ENCODE measurements around the gene ZCCHC14.

Gene ZCCHC14

DNA sequence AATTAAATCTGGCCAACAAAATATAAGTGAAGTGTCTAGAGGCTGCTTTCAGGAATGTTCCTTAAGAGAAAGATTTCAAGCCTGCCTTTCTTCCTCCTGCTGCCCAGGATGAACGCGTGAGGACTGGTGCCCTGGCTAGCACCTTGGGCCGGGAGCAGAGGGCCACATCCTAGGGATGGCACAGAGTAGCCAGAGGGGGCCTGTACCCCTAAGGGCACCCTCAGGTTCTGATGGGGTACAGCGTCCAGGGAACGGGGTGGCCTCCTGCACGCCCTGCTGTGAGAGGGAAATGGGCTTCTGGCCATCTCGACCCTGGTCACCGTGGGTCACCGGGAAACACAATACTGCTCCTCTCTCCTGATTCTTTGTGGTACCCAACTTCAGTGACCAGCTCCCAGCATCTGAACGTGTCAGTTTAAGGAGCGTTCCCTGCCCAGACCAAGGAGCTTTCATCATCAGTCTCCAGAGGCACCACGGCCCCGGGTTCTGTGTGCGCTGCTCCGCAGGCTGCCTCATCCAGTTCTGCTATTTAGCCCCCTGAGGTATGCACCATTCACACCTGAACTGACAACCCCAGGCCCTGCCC lies 60.4 kb downstream of the ZCCHC14 start:
- Histone ChIP-seq H3K4me1 (ENCODE audit: insufficient read depth, low read length) (no peaks in the 10 kb centered on the region), H3K9me3 (ENCODE audit: insufficient read depth, low read depth, low read length) (no peaks in the 10 kb centered on the region), H3K36me3 (ENCODE audit: insufficient read depth, low read depth, low read length) (peaks cover 23% of the 10 kb centered on the region), H3K27me3 (ENCODE audit: insufficient read depth, low read length) (no peaks in the 10 kb centered on the region), H3K4me3 (ENCODE audit: low read length) (no peak overlapping the region), H3K27ac (ENCODE audit: low read length) (no peak overlapping the region), H3K9ac (ENCODE audit: low read depth, low read length) (no peak overlapping the region)

DNA sequence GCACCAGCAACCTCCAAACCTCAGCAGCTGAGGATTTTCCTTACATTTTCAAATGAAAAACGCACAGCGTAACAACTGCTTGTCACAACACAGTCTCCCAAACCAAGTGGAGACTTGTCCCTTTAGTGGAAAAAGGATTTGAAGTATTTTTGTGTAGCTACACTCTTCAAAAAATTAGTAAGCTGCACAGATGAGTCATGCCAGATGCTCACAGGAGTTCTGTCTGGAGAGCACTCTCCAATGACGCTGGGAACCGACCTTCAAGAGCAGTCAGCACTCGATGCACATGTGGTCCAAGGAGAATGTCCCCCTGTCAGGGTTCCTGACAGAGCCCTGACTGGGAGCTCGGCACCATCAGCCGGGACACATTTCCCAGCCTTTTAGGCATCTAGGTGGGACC lies 60.9 kb downstream of the ZCCHC14 start:
- H3K27ac ChIP-seq (ENCODE audit: low read length): no peak overlapping the region
- no peaks in the 10 kb centered on the region for H3K27me3 ChIP-seq (ENCODE audit: insufficient read depth, low read length)
- H3K4me3 ChIP-seq (ENCODE audit: low read length): no peak overlapping the region
- H3K4me1 ChIP-seq (ENCODE audit: insufficient read depth, low read length): peaks cover 4% of the 10 kb centered on the region; the same call in 1 of the 2 replicates
- no peak overlapping the region for H3K9ac ChIP-seq (ENCODE audit: low read depth, low read length)
- H3K36me3 ChIP-seq (ENCODE audit: insufficient read depth, low read depth, low read length): peaks cover 23% of the 10 kb centered on the region
- H3K9me3 ChIP-seq (ENCODE audit: insufficient read depth, low read depth, low read length): no peaks in the 10 kb centered on the region

DNA sequence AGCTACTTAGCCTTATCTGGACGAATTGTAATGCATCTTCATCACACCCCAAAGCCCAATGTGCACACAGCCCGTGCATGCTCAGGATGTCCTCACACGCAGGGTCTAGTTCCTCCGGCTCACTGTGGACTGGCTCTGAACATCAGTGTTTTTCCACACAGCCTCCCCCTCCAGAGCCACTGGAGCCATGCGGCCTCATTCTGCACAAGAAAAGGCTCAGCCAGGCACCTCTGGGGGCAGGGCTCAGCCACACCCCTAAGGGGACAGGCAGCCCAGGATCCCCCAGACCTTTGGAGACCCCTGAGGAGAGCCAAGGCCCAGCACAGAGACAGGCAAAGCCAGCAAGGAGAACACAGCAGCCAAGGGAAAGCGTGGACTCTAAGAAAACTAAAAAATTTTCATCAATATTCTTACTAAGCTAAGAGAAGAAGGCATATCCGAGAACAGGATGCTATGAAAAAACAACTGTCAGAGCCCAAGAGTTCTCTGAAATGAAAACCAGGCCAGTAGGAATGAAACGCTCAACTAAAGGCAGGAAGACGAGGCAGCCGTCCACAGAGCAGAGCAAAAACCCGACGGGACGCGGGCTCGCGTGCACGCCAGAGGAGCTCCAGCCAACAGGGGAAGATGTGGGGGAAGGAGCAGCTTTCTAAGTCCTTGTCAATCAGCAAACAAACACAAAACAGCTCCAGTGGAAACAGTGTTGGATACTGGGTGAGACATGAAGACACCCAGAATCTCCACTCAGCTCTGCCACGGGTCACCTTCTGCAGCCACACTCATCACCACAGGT lies 66.2 kb downstream of the ZCCHC14 start:
- Histone ChIP-seq H3K4me1 (ENCODE audit: insufficient read depth, low read length) (peaks cover 23% of the 10 kb centered on the region; the same call in 1 of the 2 replicates), H3K4me3 (ENCODE audit: low read length) (no peak overlapping the region), H3K27me3 (ENCODE audit: insufficient read depth, low read length) (no peaks in the 10 kb centered on the region), H3K36me3 (ENCODE audit: insufficient read depth, low read depth, low read length) (peaks cover 37% of the 10 kb centered on the region), H3K9me3 (ENCODE audit: insufficient read depth, low read depth, low read length) (no peaks in the 10 kb centered on the region), H3K9ac (ENCODE audit: low read depth, low read length) (0 out of 2 replicates have a peak overlapping the region, but pooled peaks have one; percentile 18), H3K27ac (ENCODE audit: low read length) (no peak overlapping the region)

DNA sequence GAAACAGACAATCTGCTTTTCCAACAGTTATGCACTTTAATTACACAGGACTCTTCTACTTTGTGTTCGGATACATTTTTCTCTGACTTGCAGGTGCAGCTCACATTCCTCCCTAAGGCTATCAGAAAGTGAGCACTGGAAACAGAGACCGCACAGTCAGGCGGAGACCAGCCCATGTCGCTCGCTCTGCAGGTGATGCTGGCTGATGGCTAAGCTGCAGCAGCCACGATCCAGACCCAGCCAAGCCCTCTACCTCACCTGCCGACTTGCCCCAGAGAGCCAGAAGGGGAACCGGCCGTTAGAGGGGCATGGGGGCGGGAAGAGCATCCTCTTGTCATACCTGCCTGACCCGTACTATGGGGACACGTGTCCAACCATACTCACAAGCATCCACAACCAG lies 66.9 kb downstream of the ZCCHC14 start:
- H3K4me1 ChIP-seq (ENCODE audit: insufficient read depth, low read length): peaks cover 23% of the 10 kb centered on the region; the same call in 1 of the 2 replicates
- peaks cover 40% of the 10 kb centered on the region for H3K36me3 ChIP-seq (ENCODE audit: insufficient read depth, low read depth, low read length)
- H3K27ac ChIP-seq (ENCODE audit: low read length): no peak overlapping the region
- H3K4me3 ChIP-seq (ENCODE audit: low read length): no peak overlapping the region
- no peaks in the 10 kb centered on the region for H3K27me3 ChIP-seq (ENCODE audit: insufficient read depth, low read length)
- no peak overlapping the region for H3K9ac ChIP-seq (ENCODE audit: low read depth, low read length)
- H3K9me3 ChIP-seq (ENCODE audit: insufficient read depth, low read depth, low read length): no peaks in the 10 kb centered on the region

DNA sequence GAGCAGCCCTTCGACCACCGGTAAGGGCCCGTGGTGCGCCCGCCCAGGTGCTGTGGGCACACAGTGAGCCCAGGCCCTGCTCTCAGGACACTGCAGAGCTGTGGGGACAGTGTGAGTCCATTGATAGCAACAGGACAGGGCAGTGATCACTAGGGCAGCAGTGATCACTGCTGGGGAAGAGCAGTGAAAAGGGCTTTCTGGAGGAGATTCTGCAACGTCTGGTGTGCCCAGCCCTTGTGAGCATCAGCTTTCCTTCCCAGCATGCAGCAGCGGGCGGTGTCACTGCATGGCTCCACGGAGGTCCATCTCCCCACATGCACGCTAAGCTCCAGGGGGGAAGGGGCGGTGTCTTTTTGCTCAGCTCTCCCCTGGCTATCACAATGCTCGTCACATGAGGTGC lies 68.6 kb downstream of the ZCCHC14 start:
- no peak overlapping the region for H3K9ac ChIP-seq (ENCODE audit: low read depth, low read length)
- H3K9me3 ChIP-seq (ENCODE audit: insufficient read depth, low read depth, low read length): no peaks in the 10 kb centered on the region
- no peak overlapping the region for H3K27ac ChIP-seq (ENCODE audit: low read length)
- no peaks in the 10 kb centered on the region for H3K27me3 ChIP-seq (ENCODE audit: insufficient read depth, low read length)
- H3K4me3 ChIP-seq (ENCODE audit: low read length): no peak overlapping the region
- peaks cover 23% of the 10 kb centered on the region; the same call in 1 of the 2 replicates for H3K4me1 ChIP-seq (ENCODE audit: insufficient read depth, low read length)
- H3K36me3 ChIP-seq (ENCODE audit: insufficient read depth, low read depth, low read length): peaks cover 49% of the 10 kb centered on the region

DNA sequence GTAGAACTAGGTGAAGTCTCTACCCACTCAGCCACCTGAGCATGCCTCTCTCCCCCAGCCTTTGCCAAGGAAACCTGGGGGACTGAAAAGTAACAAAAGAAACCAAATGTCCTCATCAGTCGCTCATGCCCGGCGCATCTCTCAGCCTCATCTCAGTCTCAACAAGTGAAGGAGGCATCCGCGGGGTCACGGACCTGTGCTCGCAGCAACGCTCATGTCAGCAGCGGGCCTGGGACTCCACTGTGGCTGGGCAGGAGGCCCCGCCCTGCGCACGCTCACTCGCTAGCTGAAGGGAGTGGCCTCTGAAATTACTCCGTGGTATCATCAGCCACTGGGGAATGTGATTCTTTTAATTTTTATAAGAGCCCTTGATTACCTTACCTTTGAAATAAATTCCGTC lies 69.4 kb downstream of the ZCCHC14 start:
- H3K36me3 ChIP-seq (ENCODE audit: insufficient read depth, low read depth, low read length): peaks cover 43% of the 10 kb centered on the region
- H3K4me1 ChIP-seq (ENCODE audit: insufficient read depth, low read length): peaks cover 23% of the 10 kb centered on the region; the same call in 1 of the 2 replicates
- no peak overlapping the region for H3K27ac ChIP-seq (ENCODE audit: low read length)
- no peak overlapping the region for H3K9ac ChIP-seq (ENCODE audit: low read depth, low read length)
- H3K4me3 ChIP-seq (ENCODE audit: low read length): no peak overlapping the region
- H3K9me3 ChIP-seq (ENCODE audit: insufficient read depth, low read depth, low read length): no peaks in the 10 kb centered on the region
- no peaks in the 10 kb centered on the region for H3K27me3 ChIP-seq (ENCODE audit: insufficient read depth, low read length)

DNA sequence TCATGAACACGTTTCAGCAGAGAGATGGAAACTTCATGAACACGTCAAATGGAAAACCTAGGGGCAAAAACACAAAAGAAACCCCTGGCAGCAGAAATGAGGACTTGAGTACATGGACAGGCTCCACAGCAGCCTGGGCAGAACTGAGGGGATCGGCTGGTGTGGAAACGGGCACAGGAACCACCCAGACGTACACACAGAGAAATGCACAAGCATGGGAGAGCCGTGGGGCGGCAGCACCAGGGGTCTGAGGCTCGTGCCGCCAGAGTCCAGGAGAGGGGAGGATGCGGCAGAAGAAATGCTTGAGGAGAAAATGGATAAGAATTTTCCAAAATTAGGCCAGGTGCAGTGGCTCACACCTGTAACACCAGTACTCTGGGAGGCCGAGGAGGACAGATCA lies 70.7 kb downstream of the ZCCHC14 start:
- H3K9me3 ChIP-seq (ENCODE audit: insufficient read depth, low read depth, low read length): no peaks in the 10 kb centered on the region
- H3K9ac ChIP-seq (ENCODE audit: low read depth, low read length): no peak overlapping the region
- peaks cover 21% of the 10 kb centered on the region; the same call in 1 of the 2 replicates for H3K4me1 ChIP-seq (ENCODE audit: insufficient read depth, low read length)
- H3K27ac ChIP-seq (ENCODE audit: low read length): no peak overlapping the region
- peaks cover 56% of the 10 kb centered on the region for H3K36me3 ChIP-seq (ENCODE audit: insufficient read depth, low read depth, low read length)
- H3K4me3 ChIP-seq (ENCODE audit: low read length): no peak overlapping the region
- no peaks in the 10 kb centered on the region for H3K27me3 ChIP-seq (ENCODE audit: insufficient read depth, low read length)

DNA sequence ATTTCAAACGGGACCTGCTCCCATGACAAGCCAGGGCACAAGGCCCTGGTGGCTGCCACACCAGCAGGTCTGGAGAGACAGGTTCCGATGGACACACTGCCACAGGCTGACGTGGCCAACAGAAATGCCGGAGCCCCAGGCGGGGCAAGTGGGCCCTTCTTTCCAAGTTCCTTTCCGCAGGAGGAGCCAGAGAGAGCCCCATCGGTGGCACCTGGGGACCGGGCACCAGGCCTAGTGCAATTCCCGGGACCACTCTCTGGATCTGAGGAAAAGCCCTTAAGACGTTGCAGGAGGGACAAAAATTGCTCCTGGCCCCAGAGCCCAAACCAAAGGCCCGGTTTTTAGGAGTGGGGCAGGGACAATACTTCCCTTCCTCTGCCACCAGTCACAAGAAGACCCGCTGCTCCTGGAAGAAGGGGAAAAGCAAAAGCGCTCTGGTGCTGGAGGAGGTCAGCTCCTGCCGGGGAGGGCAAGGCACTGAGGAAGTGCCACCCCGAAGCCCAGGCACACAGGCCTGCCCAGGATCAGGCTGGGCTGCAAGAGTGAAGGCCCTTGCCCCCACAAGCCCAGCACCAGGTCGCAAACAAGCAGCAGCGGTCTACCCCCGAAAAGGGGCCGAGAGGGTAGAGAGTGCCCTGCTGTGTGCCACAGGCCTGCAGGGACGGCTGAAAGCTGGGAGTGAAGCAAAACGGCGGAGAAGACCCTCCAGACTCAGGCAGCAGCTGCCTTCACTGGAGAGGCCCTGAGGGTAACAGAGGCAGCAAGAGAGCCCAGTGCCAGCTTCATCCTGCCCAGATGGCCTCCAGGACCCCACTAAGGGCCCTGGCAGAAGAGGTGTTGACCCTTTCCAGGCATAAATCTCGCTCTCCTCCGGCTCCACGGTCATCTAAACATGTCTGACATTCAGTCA lies 71.6 kb downstream of the ZCCHC14 start:
- H3K27me3 ChIP-seq (ENCODE audit: insufficient read depth, low read length): no peaks in the 10 kb centered on the region
- H3K9ac ChIP-seq (ENCODE audit: low read depth, low read length): no peak overlapping the region
- no peaks in the 10 kb centered on the region for H3K9me3 ChIP-seq (ENCODE audit: insufficient read depth, low read depth, low read length)
- no peak overlapping the region for H3K4me3 ChIP-seq (ENCODE audit: low read length)
- peaks cover 64% of the 10 kb centered on the region for H3K36me3 ChIP-seq (ENCODE audit: insufficient read depth, low read depth, low read length)
- H3K27ac ChIP-seq (ENCODE audit: low read length): no peak overlapping the region
- peaks cover 14% of the 10 kb centered on the region; the same call in 1 of the 2 replicates for H3K4me1 ChIP-seq (ENCODE audit: insufficient read depth, low read length)

DNA sequence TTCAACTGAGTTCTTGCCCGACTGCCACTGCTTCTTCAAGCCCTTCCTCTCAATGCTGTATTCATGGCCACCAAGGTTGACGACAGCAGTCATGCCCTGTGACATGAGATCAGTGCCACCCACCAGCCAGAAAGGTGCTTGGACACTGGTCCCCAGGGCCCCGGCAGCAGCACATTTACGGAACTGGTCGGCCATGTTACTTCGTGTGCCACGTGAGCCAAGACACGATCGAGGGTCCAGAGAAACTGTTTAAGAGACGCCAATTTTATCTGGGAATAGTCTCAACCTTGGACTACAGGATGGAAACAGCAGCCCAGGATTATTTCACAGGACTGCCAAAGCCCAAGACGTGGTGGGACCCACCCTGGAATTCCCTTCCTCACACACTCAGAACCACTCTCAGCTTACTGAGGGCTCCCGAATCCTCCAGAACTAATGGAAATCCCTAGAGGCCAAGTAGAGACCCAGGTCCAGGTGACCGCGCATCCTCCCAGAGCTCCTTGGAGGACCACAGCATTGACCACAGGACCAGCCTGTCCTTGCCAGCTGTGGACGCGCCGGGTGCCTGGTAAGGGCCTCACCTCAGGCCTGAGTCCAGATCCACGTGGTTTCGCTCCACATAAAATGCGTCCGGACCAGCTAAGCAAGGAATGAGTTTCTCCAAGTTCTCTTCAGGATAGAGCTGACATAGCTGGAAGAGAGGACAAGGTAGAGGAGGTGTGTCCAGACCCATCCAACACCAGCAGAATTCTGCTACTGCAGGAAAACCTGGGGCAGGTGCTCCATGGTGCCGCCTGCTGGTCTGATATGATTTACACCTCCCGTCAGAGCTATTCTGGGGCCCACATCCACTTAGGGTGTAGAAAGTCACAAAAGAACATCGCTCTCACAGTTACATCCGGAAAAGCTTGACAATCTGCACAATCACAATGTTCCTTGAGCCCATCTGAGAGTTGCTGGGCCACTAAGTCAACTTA lies 72.5 kb downstream of the ZCCHC14 start:
- H3K9me3 ChIP-seq (ENCODE audit: insufficient read depth, low read depth, low read length): no peaks in the 10 kb centered on the region
- no peak overlapping the region for H3K9ac ChIP-seq (ENCODE audit: low read depth, low read length)
- peaks cover 72% of the 10 kb centered on the region for H3K36me3 ChIP-seq (ENCODE audit: insufficient read depth, low read depth, low read length)
- H3K4me1 ChIP-seq (ENCODE audit: insufficient read depth, low read length): peaks cover 8% of the 10 kb centered on the region; the same call in 1 of the 2 replicates
- H3K27ac ChIP-seq (ENCODE audit: low read length): no peak overlapping the region
- H3K27me3 ChIP-seq (ENCODE audit: insufficient read depth, low read length): no peaks in the 10 kb centered on the region
- H3K4me3 ChIP-seq (ENCODE audit: low read length): no peak overlapping the region

DNA sequence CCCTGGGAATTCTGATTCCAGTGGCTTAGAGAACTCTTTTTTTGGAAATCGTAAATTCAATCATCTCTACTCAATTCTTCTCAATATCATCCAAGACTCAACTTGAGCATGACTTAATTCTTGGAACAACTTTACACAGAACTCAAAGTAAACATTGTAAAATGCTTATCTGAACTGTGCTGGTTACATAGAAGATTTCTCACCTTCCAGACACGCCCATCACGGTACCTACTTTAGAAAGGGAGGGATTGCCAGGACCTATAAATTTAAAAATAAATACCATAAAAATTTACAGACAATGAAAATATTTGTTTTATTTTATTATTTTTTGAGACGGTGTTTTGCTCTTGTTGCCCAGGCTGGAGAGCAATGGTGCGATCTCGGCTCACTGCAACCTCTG lies 74.2 kb downstream of the ZCCHC14 start:
- Histone ChIP-seq H3K9me3 (ENCODE audit: insufficient read depth, low read depth, low read length) (no peaks in the 10 kb centered on the region), H3K27ac (ENCODE audit: low read length) (no peak overlapping the region), H3K4me1 (ENCODE audit: insufficient read depth, low read length) (peaks cover 3% of the 10 kb centered on the region; the same call in 1 of the 2 replicates), H3K27me3 (ENCODE audit: insufficient read depth, low read length) (no peaks in the 10 kb centered on the region), H3K4me3 (ENCODE audit: low read length) (no peak overlapping the region), H3K36me3 (ENCODE audit: insufficient read depth, low read depth, low read length) (peaks cover 73% of the 10 kb centered on the region), H3K9ac (ENCODE audit: low read depth, low read length) (no peak overlapping the region)

Measured in iPS-20b (cell line).